Fibroblast of villous mesenchyme (primary cell): Measurements from ENCODE around the gene HMCN1. TPM values are rescaled to one million over a fixed set of nuclear protein-coding genes. Genes with fewer than 3 reads are reported as not detected.

Experiments used
- DNase-seq: peaks from one replicate; pipeline ENCODE4 v3.0.0-alpha.2; 2010; ENCODE audit warnings: low read depth
- H3K4me3 ChIP-seq: 2 replicates; pipeline ENCODE4 v1.5.1; 2011; ENCODE audit warnings: low read depth, mild to moderate bottlenecking, low read length
- CTCF ChIP-seq: IDR thresholded peaks from 2 replicates; pipeline ENCODE4 v1.5.1; 2012; ENCODE audit warnings: low read depth, mild to moderate bottlenecking, low read length; ENCODE audit not compliant: insufficient read depth
- total RNA-seq: library from RNA; depleted of rRNA; stranded (reverse); fragments of >200 nt; gene quantifications from 2 replicates; pipeline ENCODE4 v1.2.3, GENCODE V29; 2012

Gene HMCN1
- total RNA-seq, 1 donor = 5.2 TPM

DNA sequence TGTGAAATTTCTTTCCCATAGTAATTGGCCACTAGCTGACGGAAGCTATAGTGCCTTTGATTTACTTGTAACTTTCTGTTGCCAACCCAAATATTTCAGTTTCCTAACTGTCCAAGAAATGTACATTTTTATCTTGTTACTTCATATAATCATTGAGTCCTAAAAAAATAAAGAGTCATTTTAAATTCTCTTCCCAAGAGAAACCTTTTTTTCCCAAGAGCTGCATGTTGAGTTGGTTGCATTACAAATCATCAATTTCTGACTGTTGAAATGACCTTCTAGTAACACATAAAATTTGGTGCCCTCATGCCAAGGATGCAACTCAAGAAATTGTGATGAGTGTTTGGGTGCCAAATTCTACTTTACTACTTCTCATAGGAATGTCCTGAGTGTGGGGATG is 61.0 kb downstream of the HMCN1 start:
- no peak overlapping the region for H3K4me3 ChIP-seq
- DNase-seq = no peak
- no peak for TF ChIP-seq CTCF

DNA sequence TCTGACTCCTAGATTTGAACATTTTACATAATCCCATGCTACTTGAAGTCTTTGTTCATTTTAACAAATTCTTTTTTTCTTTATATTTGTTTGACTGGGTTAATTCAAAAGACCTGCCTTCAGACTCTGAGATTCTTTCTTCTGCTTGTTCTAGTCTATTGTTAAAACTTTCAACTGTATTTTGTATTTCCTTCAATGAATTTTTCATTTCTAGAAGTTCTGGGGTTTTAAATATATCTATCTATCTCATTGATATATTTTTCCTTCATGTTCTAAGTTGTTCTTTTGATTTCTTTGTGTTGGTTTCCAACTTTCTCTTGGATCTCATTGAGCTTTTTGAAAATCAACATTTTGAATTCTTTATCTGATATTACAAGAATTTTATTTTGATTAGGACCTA is 64.3 kb downstream of the HMCN1 start:
- DNase-seq = no peak
- no peak overlapping the region for H3K4me3 ChIP-seq
- no peak for TF ChIP-seq CTCF

GRCh38 chr1:185803241-185803640 is 69.0 kb downstream of the HMCN1 start:
- no peak for TF ChIP-seq CTCF
- no peak overlapping the region for H3K4me3 ChIP-seq
- no peak for DNase-seq

- H3K4me3 ChIP-seq = no peak overlapping the region
- no peak for DNase-seq
- no peak for TF ChIP-seq CTCF
These were observed 70.0 kb downstream of the HMCN1 start for GRCh38 chr1:185804206-185804605.

- DNase-seq = no peak
- H3K4me3 ChIP-seq = no peak overlapping the region
- no peak for TF ChIP-seq CTCF
These were observed 70.4 kb downstream of the HMCN1 start for GRCh38 chr1:185804608-185805007.

DNA sequence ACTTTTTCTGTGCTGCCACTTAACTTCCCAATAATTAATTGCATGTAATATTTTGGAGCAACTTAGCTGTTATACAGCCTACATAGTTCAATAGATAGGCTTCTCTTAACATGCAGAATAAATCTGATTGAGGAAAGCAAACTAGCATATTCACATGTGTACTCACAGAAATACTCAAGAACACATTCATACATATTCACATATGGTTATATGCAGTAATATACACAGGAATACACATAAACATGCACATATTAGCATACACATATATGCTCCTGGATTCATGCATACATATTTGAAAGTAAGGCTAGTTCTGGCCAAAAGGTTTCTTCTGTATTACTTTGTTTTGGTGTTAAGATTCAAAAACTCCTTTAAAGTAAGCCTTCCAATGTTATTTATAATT is 73.1 kb downstream of the HMCN1 start:
- H3K4me3 ChIP-seq = no peak overlapping the region
- DNase-seq = no peak
- no peak for TF ChIP-seq CTCF

DNA sequence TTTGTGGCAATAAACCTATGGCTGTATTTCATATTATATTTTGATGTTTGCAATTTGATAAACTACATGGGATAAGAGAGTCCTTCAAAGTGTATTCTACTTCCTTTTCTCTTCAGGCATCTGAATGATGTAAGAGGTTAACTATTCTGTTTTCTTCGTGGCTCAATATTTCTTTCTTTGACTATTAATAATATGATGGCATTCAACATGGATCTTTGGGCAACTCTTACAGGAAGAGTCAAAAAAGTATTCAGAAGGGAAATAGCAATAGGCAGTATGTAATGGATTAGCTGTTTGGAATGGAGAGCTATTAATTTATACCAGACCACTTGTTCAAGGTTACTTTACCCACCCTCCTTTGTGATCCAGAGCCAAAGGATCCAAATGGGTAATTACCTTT is 74.4 kb downstream of the HMCN1 start:
- TF ChIP-seq CTCF = no peak
- no peak overlapping the region for H3K4me3 ChIP-seq
- DNase-seq = no peak
